GM12891 (cell line): Measurements from ENCODE around the gene TCERG1L.

Source experiments
- DNase-seq: peaks from one replicate; pipeline ENCODE4 v3.0.0; 2011; ENCODE audit warnings: low spot score; ENCODE audit not compliant: insufficient read length
- FAIRE-seq: peaks from 2 replicates; lab custom pipeline; 2011; peaks lifted over from hg19 to GRCh38; lab: Jason Lieb, UNC
- PAX5 ChIP-seq: IDR thresholded peaks from 2 replicates; pipeline ENCODE4 v1.6.1; 2011; ENCODE audit warnings: low read length, moderate library complexity, mild to moderate bottlenecking; ENCODE audit not compliant: insufficient read depth, severe bottlenecking
- POLR2A ChIP-seq: IDR thresholded peaks from 2 replicates; pipeline ENCODE4 v1.6.1; 2011; ENCODE audit warnings: low read depth, low read length, control low read depth
- POLR2AphosphoS5 ChIP-seq: IDR thresholded peaks from 2 replicates; pipeline ENCODE4 v1.6.1; 2011; ENCODE audit warnings: low read depth, low read length, control low read depth
- POU2F2 ChIP-seq: IDR thresholded peaks from 2 replicates; pipeline ENCODE4 v1.6.1; 2011; ENCODE audit warnings: low read depth, mild to moderate bottlenecking, control low read depth, low read length, moderate library complexity
- SPI1 ChIP-seq: IDR thresholded peaks from 2 replicates; pipeline ENCODE4 v1.6.1; 2011; ENCODE audit warnings: low read depth, low read length, control low read depth
- TAF1 ChIP-seq: IDR thresholded peaks from 2 replicates; pipeline ENCODE4 v1.6.1; 2011; ENCODE audit warnings: low read depth, low read length, control low read depth

Gene TCERG1L

DNA sequence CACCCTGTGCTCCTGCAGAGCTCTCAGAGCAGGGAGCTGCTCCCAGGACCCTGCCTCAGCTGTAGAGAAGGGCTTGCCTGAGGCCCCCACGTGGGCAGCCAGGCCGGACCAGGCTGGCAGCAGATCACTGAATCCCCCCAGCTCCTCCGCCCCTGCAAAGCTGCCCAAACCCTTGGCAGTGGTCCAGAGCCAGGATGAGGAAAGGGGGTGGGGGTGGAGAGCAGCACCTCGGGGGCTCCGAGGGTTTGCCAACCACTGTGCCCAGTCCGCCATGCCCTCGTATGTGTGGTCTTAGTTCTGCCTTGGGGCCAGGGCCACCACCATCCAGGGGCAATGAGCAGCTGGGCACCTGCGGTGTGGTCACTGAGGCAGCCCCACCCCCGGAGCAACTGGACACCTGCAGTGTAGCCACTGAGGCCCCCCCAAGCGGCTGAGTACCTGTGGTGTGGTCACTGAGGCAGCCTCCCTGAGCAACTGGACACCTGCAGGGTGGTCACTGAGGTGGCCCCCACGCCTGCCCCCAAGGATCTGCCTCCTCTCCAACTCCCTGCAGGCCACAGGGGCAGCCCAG, 90.8 kb downstream of the TCERG1L start:
- DNase-seq = no peak
- no peak for FAIRE-seq
- no peak for TF ChIP-seq PAX5
- no peak for TF ChIP-seq TAF1
- no peak for TF ChIP-seq POU2F2
- no peak for TF ChIP-seq POLR2A
- no peak for TF ChIP-seq SPI1
- TF ChIP-seq POLR2AphosphoS5 = no peak

DNA sequence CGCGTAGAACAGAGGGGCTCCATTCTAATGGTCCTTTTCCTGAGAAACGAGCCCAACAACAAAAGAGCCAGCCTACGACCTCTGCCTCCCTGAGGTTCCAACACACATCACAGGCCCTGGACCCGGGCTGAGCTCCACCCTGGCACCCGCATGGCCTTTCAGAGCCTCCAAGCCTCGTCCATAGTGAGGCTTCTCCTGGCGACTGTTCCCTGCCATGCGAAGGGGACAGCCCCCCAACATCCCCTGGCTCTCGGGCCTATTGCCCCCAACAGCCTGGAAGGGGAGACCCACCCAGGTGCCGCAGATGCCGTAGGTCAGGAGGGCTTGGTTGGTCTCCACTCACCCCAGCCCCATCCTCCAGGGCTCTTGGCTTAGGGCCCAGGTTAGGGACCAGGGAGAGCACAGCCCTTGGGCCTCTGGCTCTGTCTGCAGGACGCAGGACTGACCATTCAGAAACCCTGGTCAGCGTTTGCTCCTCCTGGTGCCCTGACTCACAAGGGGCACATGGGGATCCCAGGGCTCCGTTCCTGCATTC, 91.5 kb downstream of the TCERG1L start:
- DNase-seq = no peak
- TF ChIP-seq TAF1 (no peak), POLR2A (no peak), SPI1 (no peak), POLR2AphosphoS5 (no peak)
- FAIRE-seq = no peak

DNA sequence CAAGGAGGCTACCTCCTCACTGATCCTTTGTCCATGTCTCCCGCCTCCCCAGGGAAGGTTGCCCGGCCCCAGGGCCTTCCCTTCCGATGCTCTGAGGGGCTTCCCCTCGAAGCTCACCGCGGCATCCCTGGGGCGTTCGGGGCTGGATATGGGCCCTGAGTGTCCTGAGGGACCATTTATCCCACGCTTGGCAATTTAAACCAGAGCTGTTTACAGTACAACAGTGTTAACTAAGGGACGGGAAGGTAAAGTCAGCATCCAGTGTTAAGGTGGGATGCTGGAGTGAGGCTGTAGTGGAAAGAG, 92.0 kb downstream of the TCERG1L start:
- no peak for FAIRE-seq
- DNase-seq = no peak
- no peak for TF ChIP-seq PAX5
- no peak for TF ChIP-seq TAF1
- no peak for TF ChIP-seq SPI1
- TF ChIP-seq POU2F2 = no peak
- TF ChIP-seq POLR2AphosphoS5 = no peak
- TF ChIP-seq POLR2A = no peak

DNA sequence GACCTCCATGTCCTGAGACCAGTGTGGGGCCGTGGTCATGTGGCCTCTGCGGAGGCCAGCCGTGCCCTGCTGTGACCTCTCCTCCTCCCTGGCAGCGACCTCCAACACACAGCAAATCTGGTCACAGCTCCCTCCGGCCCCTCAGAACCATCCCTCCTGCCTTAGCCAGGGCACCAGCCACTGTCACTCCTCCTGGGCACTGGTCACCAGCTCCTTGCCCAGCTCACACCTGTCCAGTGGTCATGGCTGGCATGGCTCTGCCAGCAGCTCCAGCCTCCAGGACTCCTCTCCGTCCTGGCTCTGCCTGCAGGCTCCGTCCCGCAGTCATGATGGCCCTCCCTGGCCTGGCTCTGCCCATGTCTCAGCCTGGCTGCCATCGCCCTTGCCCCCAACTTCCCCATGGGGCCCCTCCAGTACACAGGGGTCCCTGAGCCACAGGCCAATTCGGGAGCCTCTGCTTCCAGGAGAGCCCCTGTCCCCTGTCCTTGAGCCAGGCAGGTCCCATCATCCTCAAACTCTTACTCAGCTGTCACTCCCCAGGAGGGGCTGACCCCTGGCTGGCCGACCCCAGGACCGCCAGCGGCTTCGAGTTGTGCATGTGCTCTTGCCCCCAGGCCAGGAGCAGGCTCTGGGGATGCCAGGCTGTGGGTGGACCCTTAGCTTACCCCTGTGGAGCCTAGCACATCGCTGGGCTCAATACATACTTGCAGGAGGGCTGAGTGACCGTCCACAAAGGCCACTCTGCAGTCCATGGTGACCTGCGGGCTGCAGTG, 92.5 kb downstream of the TCERG1L start:
- no peak for DNase-seq
- no peak for FAIRE-seq
- no peak for TF ChIP-seq TAF1
- TF ChIP-seq POU2F2 = no peak
- no peak for TF ChIP-seq PAX5
- TF ChIP-seq SPI1 = no peak
- TF ChIP-seq POLR2AphosphoS5 = no peak
- TF ChIP-seq POLR2A = no peak

DNA sequence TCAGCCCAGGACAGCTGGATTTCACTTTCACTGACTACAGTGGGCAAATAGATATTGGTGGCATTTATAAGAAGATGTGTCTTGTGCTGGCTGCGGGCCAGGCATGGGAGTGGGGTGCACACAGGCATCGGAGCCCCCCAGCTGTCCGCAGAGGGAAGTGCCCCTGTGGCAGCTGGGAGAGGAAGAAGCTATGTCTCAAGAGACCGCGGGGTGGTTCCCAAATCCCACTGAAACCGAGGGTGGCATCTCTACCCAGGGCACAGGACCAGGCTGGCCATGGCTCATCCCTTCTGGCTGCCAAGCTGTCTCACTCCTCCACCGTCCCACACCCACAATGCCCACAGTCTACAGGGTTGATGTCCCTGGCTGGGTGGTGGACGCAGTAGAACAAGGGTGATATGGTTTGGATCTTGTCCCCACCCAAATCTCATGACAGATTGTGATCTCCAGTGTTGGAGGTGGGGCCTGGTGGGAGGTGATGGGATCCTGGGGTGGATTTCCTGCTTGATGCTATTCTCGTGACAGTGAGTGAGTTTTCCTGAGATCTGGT, 94.8 kb downstream of the TCERG1L start:
- TF ChIP-seq PAX5 = no peak
- TF ChIP-seq SPI1 = no peak
- TF ChIP-seq POLR2A = no peak
- TF ChIP-seq TAF1 = no peak
- no peak for TF ChIP-seq POU2F2
- FAIRE-seq (no peak), DNase-seq (no peak)

DNA sequence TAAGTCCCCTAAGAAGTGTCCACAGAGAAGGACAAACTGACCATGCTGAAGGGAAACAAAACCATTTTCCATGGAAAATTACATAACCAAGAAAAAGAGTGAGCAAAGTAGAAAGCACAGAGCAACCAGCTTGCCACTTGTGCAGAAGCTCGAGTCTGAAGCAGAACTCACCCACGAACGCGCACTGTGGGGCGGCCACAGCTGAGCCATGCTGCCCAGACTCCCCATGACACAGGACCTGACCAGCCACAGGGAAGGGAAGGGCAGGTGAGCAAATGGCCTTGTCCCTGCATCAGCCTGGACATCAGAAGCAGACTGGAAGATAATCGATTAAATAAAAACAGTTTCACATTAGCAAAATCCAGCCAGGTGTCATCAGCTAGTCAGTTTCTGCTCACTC, 95.7 kb downstream of the TCERG1L start:
- no peak for FAIRE-seq
- DNase-seq = no peak
- TF ChIP-seq POU2F2 (no peak), POLR2A (no peak), SPI1 (no peak), POLR2AphosphoS5 (no peak), TAF1 (no peak), PAX5 (no peak)

DNA sequence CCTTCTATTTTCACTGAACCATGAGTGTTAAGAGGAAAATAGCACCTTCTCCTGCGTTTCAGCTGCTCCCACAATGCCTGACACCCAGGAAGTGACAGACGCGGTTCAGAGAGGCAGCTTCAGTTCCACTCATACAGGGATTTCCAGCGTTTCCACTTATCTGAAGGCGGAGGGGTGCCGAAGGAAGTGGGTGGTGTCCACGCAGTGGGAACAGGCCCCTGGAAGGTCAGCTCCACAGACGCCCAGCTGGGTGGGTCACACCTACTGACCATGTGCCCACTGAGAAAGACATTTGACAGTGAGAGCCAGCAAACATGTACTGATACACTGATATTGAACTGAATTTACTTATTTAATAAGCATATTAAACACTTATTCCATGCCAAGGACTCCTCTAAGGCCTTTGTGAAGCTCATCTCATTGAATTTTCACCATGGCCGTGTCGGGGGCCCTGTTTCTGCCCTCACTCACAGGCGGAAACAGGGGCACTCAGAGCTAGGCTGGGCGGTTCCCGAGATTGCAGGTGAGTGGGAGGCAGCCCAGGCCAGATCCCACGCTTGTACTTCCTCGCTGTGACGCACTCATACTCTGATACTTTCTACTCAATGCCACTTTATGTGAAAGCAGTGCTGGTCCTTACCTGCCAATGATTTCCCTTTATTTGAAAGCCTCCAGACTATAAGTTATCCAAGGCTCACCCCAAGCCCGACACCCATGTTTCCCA, 96.8 kb downstream of the TCERG1L start:
- no peak for TF ChIP-seq PAX5
- no peak for TF ChIP-seq SPI1
- TF ChIP-seq TAF1 = no peak
- TF ChIP-seq POU2F2 = no peak
- no peak for FAIRE-seq
- DNase-seq = no peak

DNA sequence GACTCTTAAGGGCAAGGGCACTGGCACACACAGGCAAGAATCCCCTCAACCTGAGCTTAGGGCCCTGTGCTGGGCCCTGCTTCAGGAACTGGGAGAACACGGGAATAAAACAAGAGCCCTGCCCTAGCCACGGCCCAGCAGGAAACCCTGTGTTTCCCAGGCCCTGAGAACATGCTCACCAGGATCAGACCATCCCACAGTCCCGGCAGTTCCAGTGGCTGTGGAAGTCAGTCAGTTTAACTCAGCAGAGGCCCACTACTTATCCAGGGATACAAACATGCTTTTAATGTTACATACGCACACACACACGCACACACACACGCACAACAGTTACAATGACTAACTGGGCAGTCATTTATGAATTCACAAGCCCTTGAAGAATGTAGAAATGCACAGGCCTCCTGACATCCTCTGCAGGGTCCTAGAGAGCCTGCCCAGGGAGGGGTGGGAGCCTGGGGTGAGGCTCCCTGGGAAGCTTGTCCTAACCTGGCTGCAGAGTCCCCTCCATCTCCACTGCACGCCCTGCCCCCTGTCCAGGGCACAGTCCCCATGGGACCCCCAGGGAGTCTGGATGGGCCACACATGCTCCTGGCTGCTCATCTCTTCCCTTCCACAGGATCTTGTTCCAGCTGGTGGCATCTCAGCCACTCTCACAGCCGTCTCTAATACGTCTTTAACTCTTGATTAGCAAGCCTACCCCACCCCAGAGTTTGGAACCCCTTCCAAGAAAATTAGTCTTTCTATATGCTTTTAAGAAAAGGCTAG, 97.6 kb downstream of the TCERG1L start:
- FAIRE-seq (no peak), DNase-seq (no peak)
- TF ChIP-seq SPI1 = no peak
- TF ChIP-seq TAF1 = no peak
- no peak for TF ChIP-seq PAX5
- no peak for TF ChIP-seq POLR2A
- TF ChIP-seq POU2F2 = no peak
- TF ChIP-seq POLR2AphosphoS5 = no peak
